NCI-H1105 (cell line): ENCODE results near the gene CABP1.

Source experiments
- DNase-seq: peaks from one replicate; lab custom pipeline; 2025; lab: John Stamatoyannopoulos, UW

Gene CABP1

DNA sequence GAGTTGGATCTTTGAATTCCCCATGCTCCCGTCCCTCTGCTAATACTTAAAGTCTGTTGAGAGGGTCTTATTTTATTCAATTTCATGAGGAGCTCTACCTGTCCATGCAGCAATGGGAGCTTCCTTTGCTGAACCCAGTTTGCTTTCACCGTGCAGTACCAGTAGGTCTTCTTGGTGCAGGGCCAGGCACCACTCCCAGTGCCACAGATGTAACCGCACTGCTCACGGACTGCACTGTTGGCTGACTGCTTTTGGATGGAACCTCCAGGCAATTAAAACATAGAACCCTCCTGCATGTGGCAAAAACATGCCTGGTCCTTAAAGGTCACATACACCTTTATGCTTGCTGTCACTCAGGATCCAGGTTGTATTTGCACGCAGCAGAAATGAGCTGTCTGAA, 9.3 kb upstream of the CABP1 start:
- no peak for DNase-seq

DNA sequence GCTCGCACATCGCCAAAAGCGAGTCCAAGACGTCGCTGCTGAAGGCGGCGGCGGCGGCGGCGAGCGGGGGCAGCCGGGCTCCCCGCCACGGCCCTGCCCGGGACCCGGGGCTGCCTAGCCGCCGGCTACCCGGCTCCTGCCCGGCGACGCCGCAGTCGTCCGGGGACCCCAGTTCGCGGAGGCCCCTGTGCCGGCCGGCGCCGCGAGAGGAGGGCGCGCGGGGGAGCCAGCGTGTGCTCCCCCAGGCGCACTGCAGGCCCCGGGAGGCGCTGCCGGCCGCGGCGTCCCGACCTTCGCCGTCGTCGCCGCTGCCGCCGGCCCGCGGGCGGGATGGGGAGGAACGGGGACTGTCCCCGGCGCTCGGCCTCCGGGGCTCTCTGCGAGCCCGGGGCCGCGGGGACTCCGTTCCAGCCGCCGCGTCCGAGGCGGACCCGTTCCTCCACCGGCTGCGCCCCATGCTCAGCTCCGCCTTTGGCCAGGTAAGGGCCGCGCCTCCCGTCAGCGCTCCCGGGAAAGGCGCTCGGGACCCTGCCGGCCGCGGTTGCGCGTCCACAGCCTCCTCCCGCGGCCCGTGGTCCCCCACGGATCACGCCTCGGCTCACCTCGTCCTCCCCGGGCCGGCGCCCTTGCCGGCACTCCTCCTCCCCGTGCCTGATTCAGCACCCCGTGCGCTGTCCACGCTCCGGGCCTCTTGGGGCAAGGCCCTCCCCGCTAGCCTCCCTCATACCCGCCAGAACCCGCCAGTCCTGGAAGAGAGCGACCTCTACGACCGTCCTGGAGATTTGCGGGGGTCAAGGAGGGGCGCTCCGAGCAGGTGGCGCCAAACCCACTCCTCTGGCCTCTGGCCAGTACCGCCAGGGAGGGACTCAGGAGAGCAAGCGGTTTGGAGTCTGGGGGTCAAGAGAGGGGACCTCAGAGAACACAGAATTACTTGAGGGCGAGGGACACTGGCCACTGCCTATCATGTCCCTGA, 721 bp downstream of the CABP1 start:
- DNase-seq, result peak; percentile 9

DNA sequence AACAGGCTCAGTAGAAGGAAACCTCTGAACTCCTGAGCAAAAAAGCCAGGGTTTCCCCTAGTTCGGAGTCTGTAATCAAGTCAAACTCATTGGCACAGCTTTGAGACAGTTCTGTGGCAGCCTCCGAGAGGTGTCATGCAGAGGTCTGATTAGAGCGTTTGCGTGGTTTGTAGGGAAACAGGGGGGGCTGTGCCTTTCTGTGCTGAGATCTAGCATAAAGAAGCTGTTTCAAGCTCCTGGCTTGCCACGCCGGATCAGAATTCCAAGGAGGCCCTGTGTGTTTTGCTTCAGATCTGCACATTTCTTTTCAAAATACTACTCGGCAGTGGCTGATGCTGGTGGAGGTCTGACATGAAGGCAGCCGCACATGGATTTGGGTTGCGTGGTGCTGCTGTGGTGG, 1.7 kb downstream of the CABP1 start:
- DNase-seq, result no peak

DNA sequence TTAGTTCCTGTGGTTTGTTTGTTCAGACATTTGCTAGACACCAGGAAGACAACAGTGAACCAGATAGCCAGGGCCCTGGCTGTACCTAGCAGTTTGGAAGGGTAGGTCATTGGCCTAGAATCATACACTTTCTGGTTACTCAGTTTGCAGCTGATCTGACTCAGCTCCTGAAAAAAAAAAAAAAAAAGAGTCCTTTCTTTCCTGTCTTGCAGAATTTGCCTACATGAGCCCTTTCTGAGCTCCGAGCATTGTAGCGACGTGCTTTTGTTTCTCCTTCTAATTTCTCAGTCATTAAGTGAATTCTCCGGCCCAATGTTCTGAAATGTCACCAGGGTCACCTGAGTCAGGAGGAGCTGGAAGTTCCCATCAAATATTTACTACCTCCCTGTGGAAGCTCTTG, 2.4 kb downstream of the CABP1 start:
- no peak for DNase-seq

DNA sequence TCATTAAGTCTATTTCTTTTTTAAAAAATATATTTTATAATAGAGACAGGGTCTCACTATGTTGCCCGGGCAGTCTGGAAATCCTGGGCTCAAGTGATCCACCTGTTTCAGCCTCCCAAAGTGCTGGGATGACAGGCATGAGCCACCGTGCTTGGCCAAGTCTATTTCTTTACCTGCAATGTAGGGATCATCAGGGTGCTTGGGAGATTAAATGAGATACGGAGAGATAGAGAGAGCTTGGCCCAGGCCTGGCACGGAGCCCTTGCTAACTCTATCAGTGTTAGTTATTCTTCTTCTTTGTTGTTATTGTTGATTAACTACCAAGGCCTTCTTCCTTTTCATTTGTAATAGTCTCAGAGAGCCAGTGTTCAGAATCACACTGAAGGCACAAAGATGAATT, 3.1 kb downstream of the CABP1 start:
- DNase-seq, result no peak

DNA sequence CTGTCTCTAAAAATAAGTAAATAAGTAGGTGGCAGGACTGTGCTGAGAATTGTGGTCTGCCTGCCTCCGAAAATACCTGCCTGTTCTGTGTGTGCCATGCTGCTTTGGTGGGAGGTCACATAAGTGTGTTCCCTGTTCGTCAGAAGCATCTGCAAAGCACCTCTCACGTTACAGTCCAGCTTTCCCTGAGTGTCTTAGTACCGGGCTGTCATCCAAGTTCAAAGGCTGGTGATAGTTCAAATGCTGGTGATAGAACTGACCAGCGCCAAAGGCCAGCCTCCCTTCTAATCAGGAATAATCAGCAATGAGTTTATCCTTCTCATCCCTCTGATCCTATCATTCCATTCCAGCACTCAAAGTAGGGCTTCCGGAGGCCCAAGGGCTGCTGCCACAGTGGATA, 5.6 kb downstream of the CABP1 start:
- no peak for DNase-seq

DNA sequence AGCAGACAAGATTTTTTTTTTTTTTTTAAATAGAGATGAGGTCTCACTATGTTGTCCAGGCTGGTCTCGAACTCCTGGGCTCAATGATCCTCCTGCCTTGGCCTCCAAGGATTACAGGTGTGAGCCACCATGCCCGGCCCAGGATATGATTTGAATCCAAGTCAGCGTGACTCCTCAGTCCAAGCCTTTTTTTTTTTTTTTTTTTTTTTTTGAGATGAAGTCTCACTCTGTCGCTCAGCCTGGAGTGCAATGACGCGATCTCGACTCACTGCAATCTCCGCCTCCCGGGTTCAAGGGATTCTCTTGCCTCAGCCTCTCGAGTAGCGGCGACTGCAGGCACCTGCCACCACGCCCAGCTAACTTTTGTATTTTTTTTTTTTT, 6.9 kb downstream of the CABP1 start:
- DNase-seq, result no peak

DNA sequence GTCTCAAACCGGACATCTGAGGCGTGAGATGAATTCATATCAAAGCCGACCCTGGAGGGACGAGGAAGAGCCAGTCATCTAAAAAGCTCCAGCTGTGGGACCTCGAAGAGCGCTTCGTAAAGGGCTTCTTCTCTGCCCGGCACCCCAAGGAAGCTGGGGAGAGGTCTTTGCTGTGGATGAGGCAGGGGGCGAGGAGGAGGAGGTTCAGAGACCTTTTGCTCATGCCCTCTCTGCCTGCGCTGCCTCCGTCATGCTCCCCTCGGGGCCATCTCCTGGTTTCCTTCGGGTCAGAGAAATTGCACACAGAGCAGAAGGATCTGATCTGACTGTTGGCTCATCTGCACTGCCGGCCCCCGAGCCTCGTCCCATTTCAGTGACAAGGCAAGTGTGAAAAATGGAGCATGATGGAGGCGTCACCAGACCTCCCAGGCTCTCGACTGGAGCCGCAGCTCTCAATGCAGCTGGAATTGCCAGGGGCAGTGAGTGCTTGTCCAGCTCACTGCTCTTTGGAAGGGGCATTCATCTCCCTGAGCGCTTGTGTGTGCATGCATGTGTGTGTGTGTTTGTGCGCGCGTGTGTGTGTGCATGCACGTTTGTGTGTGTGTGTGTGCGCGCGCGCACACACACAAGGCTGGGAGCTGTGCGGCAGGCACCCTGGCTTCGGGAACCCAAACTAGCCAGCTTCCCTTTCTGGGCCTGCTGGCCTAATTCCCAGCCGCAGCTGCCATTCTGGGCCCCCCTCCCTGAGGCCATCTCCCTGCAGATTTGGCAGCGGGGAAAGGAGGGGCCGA, 9.2 kb downstream of the CABP1 start:
- no peak for DNase-seq

DNA sequence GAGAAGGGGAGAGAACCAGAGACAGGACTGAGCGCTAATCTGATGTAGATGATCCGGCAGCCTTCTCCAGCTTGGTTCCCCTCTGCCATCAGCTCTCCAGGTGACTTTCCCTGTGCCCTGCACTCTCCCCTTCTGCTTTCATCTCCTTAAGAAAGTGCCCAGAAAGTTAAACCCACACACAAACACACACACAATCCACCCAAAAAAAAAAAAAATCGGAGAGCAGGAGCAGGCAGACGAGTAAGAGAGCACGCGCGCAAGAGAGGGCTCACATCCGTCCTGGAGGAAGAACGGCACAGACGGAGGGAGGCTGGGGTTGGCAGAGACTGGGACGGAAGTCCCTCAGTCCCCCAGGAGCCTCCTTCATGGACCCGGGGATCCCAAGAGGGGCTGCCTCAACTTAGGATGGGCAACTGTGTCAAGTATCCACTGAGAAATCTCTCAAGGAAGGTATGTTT, 9.8 kb downstream of the CABP1 start:
- DNase-seq, result no peak

DNA sequence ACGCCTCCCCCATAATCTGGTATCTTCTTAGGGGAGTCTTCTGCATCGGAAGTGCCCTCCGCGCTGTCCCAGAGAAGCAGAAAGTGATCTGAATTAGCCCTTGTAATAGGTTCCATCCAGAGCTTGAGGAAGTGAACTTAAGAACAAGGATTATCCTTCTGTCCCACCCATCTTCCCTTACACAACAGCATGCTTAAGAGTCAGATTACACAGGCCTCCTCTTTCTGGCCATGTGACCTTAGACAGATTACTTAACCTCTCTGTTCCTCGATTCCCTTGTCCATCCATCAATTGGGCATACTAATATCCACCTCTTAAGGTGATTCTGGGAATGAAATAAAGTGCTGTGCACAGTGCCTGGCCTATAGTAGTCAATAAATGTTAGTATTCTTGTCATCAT, 11.4 kb downstream of the CABP1 start:
- no peak for DNase-seq

DNA sequence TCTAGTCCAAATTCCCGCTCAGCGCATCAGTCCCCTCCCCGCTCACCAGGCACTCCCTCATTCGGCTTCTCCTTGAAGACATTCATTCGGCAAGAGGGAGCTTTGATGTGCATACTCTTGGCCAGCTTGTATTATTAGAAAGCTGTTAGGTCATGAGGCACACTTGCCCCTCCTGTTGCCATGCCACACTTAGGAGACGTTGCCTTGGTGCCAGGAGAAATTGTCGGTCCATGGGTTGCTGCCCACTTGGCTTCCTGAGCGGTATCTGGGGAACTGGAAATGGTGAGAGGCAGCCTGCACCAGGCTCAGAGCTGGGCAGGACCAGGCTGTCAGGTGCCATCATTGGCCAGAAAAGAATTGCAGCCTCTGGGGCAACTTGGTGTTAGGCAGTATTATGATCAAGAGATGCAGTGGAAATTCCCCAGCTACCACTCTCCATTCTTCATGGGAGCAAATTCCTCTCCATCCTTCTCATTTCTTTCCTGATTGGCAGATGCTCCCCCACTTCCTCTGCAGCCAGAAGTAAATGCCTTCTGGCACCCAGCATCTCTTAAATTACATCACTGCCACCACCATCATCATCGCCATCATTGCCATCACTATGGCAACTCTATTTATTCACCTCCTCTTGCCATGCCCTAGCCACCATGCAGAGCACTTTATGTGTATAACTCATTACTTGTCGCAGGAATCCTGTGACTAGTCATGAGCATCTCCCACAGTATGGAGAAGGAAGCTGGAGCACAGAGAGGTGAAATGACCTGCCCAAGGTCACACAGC, 12.4 kb downstream of the CABP1 start:
- no peak for DNase-seq

DNA sequence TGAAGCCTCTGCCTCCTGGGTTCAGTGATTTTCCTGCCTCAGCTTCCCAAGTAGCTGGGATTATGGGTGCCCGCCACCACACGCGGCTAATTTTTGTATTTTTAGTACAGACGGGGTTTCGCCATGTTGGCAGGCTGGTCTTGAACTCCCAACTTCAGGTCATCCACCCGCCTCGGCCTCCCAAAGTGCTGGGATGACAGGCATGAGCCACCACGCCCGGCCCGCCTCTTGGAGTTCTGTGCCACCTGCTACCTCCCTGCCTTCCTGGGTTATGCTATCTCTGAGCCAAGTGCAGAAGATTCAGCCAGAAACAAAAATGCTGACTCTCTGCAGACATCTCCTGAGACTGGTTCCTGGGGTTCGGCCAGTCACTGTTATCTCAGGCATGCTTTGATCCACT, 13.2 kb downstream of the CABP1 start:
- no peak for DNase-seq

DNA sequence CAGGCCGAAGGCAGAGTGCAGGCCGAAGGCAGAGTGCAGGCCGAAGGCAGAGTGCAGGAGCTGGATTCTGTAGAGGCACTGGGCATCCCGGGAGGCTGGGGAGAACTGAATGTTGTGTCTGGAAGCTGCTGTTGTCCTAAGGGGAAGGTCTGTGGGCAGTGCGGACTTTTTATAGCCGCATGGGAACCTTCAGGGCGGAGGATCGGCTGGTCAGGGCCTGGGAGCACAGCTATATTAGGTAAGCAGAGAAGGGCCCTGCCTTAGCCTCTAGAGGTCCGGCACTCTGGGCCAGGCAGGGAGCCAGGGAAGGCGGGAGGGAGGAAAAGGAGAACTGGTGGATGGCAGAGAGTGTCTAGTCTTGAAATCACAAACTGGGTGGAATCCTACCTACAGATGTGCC, 14.2 kb downstream of the CABP1 start:
- DNase-seq, result no peak

DNA sequence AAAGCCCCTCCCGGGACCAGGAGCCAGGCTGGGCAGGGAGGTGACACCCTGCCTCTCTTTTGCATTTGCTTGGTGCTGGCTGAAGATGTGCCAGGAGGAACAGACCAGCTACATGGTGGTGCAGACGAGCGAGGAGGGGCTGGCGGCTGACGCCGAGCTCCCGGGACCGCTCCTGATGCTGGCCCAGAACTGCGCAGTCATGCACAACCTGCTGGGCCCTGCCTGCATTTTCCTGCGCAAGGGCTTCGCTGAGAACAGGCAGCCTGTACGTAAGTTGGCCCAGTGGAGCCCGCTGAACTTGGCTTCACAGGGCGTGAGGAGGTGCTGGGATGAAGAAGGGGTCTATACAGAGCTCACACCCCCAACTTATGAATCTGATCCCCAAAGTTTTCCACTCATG, 15.6 kb downstream of the CABP1 start:
- DNase-seq, result no peak

DNA sequence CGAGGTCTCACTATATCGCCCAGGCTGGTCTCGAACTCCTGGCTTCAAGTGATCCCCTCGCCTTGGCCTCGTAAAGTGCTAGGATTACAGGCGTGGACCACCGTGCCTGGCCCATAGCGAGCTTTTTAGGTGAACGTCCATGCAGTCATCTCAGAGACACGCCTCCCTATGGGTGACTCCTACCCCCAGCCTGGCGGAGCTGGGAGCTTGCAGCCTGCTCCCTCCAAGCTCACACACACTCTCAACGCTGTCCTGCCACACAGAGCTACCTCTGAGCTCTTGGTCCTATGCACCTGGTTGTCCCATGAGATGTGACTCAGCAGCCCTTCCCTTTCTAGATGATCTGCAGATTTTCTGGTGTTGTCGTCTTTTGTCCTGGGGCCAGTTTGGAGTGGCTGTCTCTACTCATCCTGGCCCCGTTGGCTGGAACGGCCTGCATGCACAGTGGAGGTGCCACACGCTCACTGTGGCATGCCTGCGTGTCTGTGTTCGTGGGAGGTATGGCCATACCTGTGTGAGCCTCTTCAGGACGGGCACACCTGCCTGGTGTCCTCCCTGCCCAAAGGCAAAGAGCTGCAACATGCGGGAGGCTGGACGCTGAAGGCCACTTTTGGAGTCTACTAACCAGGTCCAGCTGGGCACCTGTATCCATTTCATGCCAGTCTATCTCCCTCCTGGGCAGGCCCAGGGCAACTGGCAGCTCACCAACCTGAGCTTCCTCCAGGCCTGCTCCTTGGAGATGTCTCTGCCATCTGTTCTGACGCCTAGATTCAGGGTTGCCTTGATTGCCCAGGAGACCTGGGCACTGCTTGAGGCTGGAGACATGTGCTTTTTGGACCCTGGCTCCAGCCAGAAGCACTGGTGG, 18.1 kb downstream of the CABP1 start:
- DNase-seq, result no peak

DNA sequence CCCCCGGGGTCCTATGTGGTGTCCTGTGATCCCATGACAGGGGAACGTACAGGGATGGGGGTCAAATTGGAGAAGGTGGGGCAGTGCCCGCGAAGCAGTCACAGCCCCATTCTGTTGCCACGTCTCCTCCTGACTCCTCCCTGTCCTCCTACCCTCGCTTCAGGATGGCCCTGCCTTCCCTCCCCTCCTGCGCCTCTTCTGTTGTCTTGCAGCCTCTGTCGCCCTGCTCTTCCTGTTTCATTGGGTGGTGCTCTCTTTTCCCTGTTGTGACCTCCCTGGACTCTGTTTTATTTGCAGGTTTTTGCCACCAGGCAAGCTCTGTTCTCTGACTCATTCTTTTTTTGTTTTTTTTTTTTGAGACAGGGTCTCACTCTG, 18.7 kb downstream of the CABP1 start:
- no peak for DNase-seq

DNA sequence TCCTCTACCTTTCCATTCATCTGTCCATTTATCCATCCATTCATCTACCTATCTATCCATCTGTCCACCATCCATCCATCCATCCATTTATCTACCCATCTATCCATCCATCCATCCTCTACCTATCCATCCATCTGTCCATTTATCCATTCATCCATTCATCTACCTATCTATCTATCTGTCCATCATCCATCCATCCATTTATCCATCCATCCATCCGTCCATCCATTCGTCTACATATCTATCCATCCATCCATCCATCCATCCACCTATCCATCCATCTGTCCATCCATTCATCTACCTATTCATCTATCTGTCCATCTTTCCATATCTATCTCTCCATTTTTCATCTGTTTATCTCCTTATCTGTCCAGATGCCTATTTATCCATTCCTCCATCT, 21.0 kb downstream of the CABP1 start:
- DNase-seq, result no peak

DNA sequence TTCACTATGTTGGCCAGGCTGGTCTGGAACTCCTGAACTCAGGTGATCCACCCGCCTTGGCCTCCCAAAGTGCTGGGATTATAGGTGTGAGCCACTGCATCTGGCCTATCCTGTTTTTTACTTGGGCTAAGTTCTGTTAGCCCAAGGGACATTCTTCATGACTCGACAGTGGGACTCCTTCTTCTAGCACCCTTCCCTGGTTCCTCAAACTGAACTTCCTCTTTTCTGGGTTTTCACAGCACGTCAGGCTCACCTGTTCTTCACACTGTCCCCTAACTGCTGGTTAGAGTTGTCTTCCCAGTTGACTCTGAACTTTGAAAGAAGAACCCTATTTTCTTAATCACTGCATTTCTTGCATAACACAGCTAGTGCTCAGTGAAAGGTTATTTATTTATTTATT, 22.5 kb downstream of the CABP1 start:
- no peak for DNase-seq

DNA sequence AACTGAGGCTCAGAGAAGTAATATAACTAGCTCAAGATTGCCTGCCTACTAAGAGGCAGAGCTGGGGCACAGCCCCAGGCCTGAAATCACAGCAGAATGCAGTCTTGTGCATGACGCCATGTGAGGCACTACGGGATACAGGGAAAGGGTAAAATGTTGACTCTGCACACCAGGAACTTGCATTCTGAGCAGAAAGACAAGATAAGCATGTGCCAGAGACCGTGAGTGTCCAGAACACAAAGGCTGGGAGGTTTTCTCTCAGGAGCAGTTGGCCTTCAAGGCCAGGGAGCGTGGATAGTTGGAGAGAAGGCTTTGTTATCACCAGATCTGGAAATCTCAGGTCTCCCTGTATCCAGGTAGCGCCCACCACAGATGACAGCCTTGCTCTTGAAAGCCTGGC, 23.3 kb downstream of the CABP1 start:
- DNase-seq, result no peak

DNA sequence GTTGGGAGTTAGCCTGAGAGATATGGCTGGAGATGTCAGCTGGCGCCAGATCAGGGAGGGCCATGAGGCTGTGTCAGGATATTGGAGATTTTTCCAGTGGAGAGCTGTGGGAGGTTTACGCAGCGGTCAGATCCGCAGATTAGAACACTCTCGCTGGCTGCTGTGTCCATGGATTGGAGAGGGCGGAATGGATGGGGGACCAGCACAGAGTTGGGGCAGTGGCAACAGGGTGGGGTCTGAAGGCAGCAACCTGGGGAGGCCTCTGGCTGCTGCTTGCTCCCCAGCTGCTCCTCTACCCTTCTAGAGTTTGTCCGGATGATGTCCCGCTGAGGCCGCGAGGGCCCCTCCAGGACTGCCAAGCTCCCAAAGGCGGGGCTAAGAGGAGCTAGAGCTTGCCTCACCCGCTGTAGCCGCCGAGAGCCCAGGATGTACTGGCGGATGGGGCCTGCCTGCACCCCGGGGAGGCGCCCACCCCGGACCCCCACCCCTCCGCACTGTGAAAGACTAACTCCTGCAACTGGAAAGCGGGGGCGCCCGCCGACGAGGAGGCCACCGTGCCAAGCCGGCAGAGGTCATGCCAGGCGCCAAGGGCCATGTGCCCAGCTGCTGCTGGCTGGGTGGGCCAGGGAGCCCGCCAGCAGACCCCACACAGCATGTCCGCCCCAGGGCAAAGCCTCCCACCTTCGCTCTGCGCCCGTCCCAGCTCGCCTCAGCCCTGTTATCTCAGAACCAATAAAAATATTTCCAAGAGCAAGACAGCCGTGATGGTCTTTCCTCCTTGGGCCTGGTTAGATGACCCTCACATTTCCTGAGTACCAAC, 26.4 kb downstream of the CABP1 start:
- no peak for DNase-seq
